GM13977 (cell line): ENCODE data around the gene PBX1.

Source experiments
- DNase-seq: peaks from one replicate; pipeline ENCODE4 v3.0.0; 2012; ENCODE audit warnings: low spot score
- in situ Hi-C: fragments of 300-500 bp; cut with MboI; formaldehyde crosslinking; loops from one replicate; pipeline ENCODE4 v1.12.0; 2022; ENCODE audit warnings: low sequenced_read_pairs, low pct_unique_long_range_greater_than_20kb, mixed read lengths, inconsistent platforms; ENCODE audit not compliant: unreplicated experiment
- TF ChIP-seq, protein P1 (sequence below): IDR thresholded peaks from 2 replicates; pipeline ENCODE4 v1.5.1; 2012; ENCODE audit warnings: mild to moderate bottlenecking, control low read depth; ENCODE audit not compliant: insufficient read depth; ENCODE audit errors: extremely low read depth, missing control alignments

PBX1 gene

DNA sequence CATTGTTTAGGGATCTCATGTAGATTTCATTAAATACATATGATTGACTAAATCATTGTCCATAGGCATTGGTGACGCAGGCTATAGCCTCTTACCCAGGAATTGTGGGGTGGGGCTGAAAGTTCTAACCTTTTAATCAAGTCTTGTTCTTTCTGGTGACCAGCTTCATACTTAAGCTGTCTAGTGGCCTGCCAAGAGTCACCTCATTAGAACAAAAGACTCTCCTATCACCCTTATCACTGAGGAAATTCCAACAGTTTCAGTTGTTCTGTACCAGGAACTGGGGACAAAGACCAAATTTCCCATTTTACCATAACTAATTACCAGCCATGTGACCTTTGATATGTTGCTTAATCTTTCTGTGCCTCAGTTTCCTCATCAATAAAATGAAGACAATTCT is 298.5 kb downstream of the PBX1 start:
- no peak for DNase-seq
- TF ChIP-seq, protein P1, sequence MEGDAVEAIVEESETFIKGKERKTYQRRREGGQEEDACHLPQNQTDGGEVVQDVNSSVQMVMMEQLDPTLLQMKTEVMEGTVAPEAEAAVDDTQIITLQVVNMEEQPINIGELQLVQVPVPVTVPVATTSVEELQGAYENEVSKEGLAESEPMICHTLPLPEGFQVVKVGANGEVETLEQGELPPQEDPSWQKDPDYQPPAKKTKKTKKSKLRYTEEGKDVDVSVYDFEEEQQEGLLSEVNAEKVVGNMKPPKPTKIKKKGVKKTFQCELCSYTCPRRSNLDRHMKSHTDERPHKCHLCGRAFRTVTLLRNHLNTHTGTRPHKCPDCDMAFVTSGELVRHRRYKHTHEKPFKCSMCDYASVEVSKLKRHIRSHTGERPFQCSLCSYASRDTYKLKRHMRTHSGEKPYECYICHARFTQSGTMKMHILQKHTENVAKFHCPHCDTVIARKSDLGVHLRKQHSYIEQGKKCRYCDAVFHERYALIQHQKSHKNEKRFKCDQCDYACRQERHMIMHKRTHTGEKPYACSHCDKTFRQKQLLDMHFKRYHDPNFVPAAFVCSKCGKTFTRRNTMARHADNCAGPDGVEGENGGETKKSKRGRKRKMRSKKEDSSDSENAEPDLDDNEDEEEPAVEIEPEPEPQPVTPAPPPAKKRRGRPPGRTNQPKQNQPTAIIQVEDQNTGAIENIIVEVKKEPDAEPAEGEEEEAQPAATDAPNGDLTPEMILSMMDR, result no peak

DNA sequence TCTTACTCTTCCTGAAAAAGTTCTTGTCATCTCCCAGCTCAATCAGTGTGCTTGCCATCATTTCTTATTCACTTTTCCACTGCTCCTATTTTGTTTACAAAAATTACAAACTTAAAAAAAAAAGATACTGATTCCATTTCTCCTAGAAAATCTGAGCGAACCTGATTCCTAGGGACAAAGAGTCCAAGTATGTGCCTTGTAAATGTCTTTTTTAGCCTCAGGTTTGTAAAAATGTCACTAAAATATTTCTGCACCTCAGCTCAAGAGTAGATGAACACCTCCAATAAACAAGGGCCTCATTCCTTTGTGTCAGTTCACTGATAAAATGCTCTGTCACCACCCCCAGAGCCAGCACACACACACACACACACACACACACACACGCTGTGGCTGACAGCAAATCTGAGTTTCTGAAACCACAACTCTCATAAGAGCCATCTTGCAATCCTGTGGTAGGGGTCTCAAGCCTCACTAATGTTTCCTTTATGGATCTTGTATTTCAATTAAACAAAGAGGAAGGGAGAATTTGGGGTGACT is 299.2 kb downstream of the PBX1 start:
- DNase-seq, result no peak
- in situ Hi-C loops, result no loop called here
- TF ChIP-seq, protein P1, result no peak

More for the DNA sequence above, 298.5 kb downstream of the PBX1 start:
- in situ Hi-C loops, result no loop called here

DNA sequence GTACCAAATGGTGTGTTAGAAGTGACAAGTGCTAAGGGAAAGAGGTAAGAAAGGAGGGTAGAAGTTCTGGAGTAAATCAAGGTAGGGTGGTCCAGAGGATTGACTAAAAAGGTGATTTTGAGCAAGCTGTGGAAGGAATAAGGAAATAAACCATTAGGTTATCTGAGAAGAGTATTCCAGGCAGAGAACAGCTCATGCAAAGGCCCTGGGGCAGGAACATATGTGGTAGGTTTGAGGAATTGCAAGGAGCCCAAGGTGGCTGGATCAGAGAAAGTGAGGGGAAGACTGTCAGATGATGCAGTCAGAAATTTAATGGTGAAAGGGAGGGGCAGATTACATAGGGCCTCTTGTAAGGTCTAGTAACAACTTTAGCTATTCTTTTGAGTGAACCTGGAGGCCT is 302.6 kb downstream of the PBX1 start:
- in situ Hi-C loops, result no loop called here
- DNase-seq, result no peak
- TF ChIP-seq, protein P1, result no peak

DNA sequence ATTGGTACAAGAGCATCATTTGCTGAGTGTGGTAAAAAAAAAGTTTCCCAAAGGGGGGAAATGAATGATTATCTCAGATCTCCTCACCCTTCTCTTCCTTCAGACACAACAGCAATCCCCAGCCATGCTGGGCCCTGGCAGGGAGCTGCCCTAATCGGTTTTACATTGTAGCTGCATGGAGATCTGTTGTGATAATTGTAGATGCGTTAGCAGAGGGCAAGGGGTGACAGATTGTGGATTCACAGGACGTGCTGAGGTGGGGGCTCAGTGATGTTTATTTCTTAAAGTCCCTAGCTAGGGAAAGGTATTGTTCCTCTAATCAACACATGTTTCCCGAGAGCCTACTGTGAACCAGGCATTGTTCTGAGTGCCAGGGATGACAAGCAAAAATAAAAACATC is 304.1 kb downstream of the PBX1 start:
- TF ChIP-seq, protein P1, result no peak

DNA sequence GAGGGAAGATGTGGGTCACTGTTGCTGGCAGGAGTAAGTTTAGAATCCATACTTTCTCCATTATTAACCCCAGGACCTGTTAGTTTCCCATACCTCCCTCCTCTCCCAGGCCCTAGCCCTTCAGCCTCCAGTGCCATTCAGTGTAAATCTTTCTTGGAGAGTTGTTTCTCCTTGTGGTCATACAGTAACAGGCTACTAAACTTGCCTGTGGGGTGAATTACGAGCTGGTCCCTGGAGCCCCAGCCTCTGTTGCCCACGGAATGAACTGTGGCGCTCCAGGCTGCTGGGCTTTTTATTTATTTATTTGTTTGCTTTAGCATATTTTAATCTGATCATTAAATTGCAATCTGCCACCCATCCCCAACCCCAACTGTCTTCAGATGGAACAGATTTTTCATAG is 305.2 kb downstream of the PBX1 start:
- TF ChIP-seq, protein P1, result no peak
- in situ Hi-C loops, result no loop called here
- DNase-seq, result no peak

More for the DNA sequence above, 304.1 kb downstream of the PBX1 start:
- no peak for DNase-seq
- in situ Hi-C loops, result no loop called here

DNA sequence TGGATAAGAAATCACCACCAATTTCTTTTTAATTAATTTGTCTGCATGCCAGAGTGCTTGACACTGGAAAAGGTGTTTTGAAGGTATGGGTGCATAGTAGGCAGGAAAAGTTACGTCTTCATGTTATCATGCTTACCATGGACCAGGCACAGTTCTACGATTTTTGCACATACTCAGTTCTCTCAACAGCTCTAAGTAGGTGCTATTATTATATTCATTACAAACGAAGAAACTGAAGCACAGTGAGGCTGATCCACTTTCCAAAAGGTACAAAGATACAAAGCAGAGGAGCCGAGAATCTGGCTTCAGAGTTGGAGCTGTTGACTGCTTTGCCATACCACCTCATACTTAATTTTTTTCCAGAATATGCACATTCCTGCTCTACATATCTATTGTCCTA is 306.4 kb downstream of the PBX1 start:
- in situ Hi-C loops, result no loop called here
- TF ChIP-seq, protein P1, result no peak
- DNase-seq, result no peak

DNA sequence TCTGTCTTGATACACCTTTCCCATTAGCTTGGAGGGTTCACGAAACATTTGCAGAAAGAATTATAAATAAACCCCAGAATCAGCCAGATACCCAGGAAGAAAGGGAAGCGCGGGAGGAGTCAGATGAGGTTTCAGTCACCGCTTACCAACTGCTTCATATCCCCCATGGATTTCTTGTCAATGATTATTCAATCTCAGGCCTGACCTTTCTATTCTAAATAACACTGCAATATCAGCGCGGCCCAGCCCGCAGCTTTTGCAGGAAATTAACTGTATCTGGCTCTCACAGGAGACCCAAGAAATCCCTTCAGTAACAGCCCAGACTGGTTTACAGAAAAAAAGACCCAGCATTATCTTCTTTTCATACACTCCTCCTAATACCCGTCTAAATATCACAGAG is 308.6 kb downstream of the PBX1 start:
- no peak for DNase-seq
- in situ Hi-C loops, result no loop called here
- TF ChIP-seq, protein P1, result no peak
